CD14-positive monocyte (primary cell): ENCODE results near the gene KCTD18. TPM values are rescaled to one million over a fixed set of nuclear protein-coding genes. Genes with fewer than 3 reads are reported as not detected.

ENCODE experiments used
- DNase-seq, 3 donors: peaks; one replicate each; pipeline ENCODE4 v3.0.0-alpha.2; 2011 to 2022
- H2AFZ ChIP-seq: 2 replicates; pipeline ENCODE4 v1.6.0; 2012; ENCODE audit warnings: mild to moderate bottlenecking, low read depth, low read length, inconsistent platforms; ENCODE audit not compliant: insufficient read depth, poor library complexity, severe bottlenecking
- H3K27ac ChIP-seq, 2 donors: 1 replicate in 1 of 2; 2 replicates in 1 of 2; pipeline ENCODE4 v1.5.1; 2012 to 2013; ENCODE audit warnings: low read length in 2 of 2, control low read depth in 1 of 2, inconsistent platforms in 1 of 2, low read depth in 1 of 2, mild to moderate bottlenecking in 1 of 2
- H3K27me3 ChIP-seq, 2 donors: one replicate each; pipeline versions ENCODE4 v1.6.0 to v1.6.1; 2011 to 2013; ENCODE audit warnings: low read length in 2 of 2; ENCODE audit not compliant: control insufficient read depth in 2 of 2, insufficient read depth in 2 of 2
- H3K36me3 ChIP-seq, 2 donors: replicated peaks in 1 of 2; 1 replicate in 1 of 2; 2 replicates in 1 of 2; pipeline versions ENCODE4 v1.5.1 to v1.6.1; 2012 to 2013; ENCODE audit warnings: low read length in 2 of 2, control low read depth in 1 of 2, inconsistent platforms in 1 of 2, mild to moderate bottlenecking in 1 of 2; ENCODE audit not compliant: insufficient read depth in 2 of 2, control insufficient read depth in 1 of 2
- H3K4me1 ChIP-seq, 2 donors: 1 replicate in 1 of 2; 2 replicates in 1 of 2; pipeline versions ENCODE4 v1.5.1 to v1.6.1; 2012 to 2013; ENCODE audit warnings: low read length in 2 of 2, control low read depth in 1 of 2, inconsistent platforms in 1 of 2, mild to moderate bottlenecking in 1 of 2, moderate library complexity in 1 of 2; ENCODE audit not compliant: insufficient read depth in 2 of 2, control insufficient read depth in 1 of 2
- H3K4me2 ChIP-seq: replicated peaks from 2 replicates; pipeline ENCODE3; 2012; ENCODE audit warnings: low read length, moderate library complexity, mild to moderate bottlenecking; ENCODE audit not compliant: poor library complexity, severe bottlenecking; ENCODE audit errors: extremely low read depth
- H3K4me3 ChIP-seq, 3 experiments: fragments of 200-600 bp in 1 of 3; sonication (generic) in 1 of 3; replicated peaks in 1 of 3; 1 replicate in 2 of 3; 2 replicates in 1 of 3; pipeline ENCODE4 v1.5.1; 2011 to 2013; ENCODE audit warnings: low read length in 3 of 3, mild to moderate bottlenecking in 3 of 3, control low read depth in 2 of 3, low read depth in 2 of 3, inconsistent platforms in 1 of 3, moderate library complexity in 1 of 3
- H3K79me2 ChIP-seq: 2 replicates; pipeline ENCODE4 v1.6.0; 2012; ENCODE audit warnings: mild to moderate bottlenecking, control low read depth, inconsistent platforms, low read length, moderate library complexity; ENCODE audit not compliant: insufficient read depth
- H3K9ac ChIP-seq: 2 replicates; pipeline ENCODE4 v1.6.0; 2017; ENCODE audit warnings: low read length, mild to moderate bottlenecking; ENCODE audit not compliant: insufficient read depth, poor library complexity, severe bottlenecking
- H3K9me3 ChIP-seq, 2 donors: replicated peaks in 1 of 2; 1 replicate in 1 of 2; 2 replicates in 1 of 2; pipeline versions ENCODE4 v1.5.1 to v1.6.1; 2012 to 2013; ENCODE audit warnings: low read length in 2 of 2, control low read depth in 1 of 2; ENCODE audit not compliant: control insufficient read depth in 1 of 2, insufficient read depth in 1 of 2
- H4K20me1 ChIP-seq: 2 replicates; pipeline ENCODE4 v1.6.0; 2012; ENCODE audit warnings: mild to moderate bottlenecking, low read length, control low read depth, moderate library complexity; ENCODE audit not compliant: insufficient read depth
- H3K27ac Mint-ChIP-seq, 7 donors: one replicate each; pipeline ENCODE4 v1.8.0; 2020; ENCODE audit warnings: mild to moderate bottlenecking in 7 of 7, mixed read lengths in 7 of 7, moderate library complexity in 6 of 7, inconsistent platforms in 2 of 7
- H3K27me3 Mint-ChIP-seq, 3 donors: one replicate each; pipeline ENCODE4 v1.8.0; 2021 to 2022; ENCODE audit warnings: low read depth in 3 of 3, mild to moderate bottlenecking in 3 of 3, mixed read lengths in 3 of 3, moderate library complexity in 3 of 3, inconsistent platforms in 1 of 3
- H3K36me3 Mint-ChIP-seq, 2 donors: one replicate each; pipeline ENCODE4 v1.8.0; 2020; ENCODE audit warnings: mixed read lengths in 2 of 2, inconsistent platforms in 1 of 2, mild to moderate bottlenecking in 1 of 2
- H3K4me1 Mint-ChIP-seq: one replicate; pipeline ENCODE4 v1.8.0; 2020; ENCODE audit warnings: mild to moderate bottlenecking, mixed read lengths
- H3K4me3 Mint-ChIP-seq, 2 donors: one replicate each; pipeline ENCODE4 v1.8.0; 2020; ENCODE audit warnings: mild to moderate bottlenecking in 2 of 2, mixed read lengths in 2 of 2, moderate library complexity in 1 of 2
- H3K9me3 Mint-ChIP-seq, 7 donors: one replicate each; pipeline ENCODE4 v1.8.0; 2020 to 2022; ENCODE audit warnings: mixed read lengths in 7 of 7, mild to moderate bottlenecking in 6 of 7, moderate library complexity in 6 of 7, inconsistent platforms in 2 of 7
- CTCF ChIP-seq: fragments of 200-600 bp; IDR thresholded peaks from one replicate; pipeline ENCODE4 v1.8.0; 2022; ENCODE audit warnings: antibody characterized with exemption, mild to moderate bottlenecking
- WGBS: methylation state at CpG from one replicate; pipeline ENCODE4 v1.1.5; 2013; ENCODE audit warnings: missing lambda C conversion rate; ENCODE audit not compliant: insufficient coverage; 5-methylcytosine and 5-hydroxymethylcytosine counted together
- intact Hi-C, 2 donors: fragments of 100-400 bp; cut with micrococcal nuclease; formaldehyde crosslinking; loops; one replicate each; pipeline versions ENCODE4 v1.15.0 to v1.15.1; 2023
- polyA plus RNA-seq, 3 donors: library from polyadenylated mRNA; depleted of rRNA in 1 of 3; unstranded in 2 of 3; stranded (reverse) in 1 of 3; fragments of 300-500 nt in 2 of 3; fragments of >200 nt in 1 of 3; fragmentation: Illumina TruSeq in 2 of 3; gene quantifications; 1 replicate in 2 of 3; 2 replicates in 1 of 3; pipeline ENCODE4 v1.2.3, GENCODE V29; 2012 to 2021

KCTD18 gene
- polyA plus RNA-seq, 3 donors, result 9.7 to 14.6 (median 11.8) TPM

- Histone ChIP-seq H3K36me3 (no peaks in the 10 kb centered on the region), H3K27ac (no peak overlapping the region), H3K4me2 (no peak overlapping the region), H4K20me1 (no peaks in the 10 kb centered on the region), H3K79me2 (no peaks in the 10 kb centered on the region), H3K9ac (no peak overlapping the region), H3K4me1 (peaks cover 17 to 31% of the 10 kb centered on the region in 2 donors), H3K27me3 (no peaks in the 10 kb centered on the region), H3K9me3 (no peaks in the 10 kb centered on the region), H3K4me3 (no peak overlapping the region), H2AFZ (no peak overlapping the region)
- H3K4me1 Mint-ChIP-seq, result peaks cover 29% of the 10 kb centered on the region
- no peak for TF ChIP-seq CTCF
- H3K36me3 Mint-ChIP-seq, result peaks cover 0 to 3% of the 10 kb centered on the region in 2 donors
- H3K4me3 Mint-ChIP-seq, result no peak overlapping the region
- intact Hi-C loops, result no loop called here
- peaks cover 0 to 3% (median 0%) of the 10 kb centered on the region in 7 donors for H3K9me3 Mint-ChIP-seq
- peak in 2 of 3 donors; percentile 6 to 7 for DNase-seq
- no peak overlapping the region for H3K27ac Mint-ChIP-seq
- no CpG with 5 or more reads among the region's 2 CpGs for WGBS
- H3K27me3 Mint-ChIP-seq, result no peaks in the 10 kb centered on the region
Observed at GRCh38 chr2:200450288-200450687, 59.6 kb downstream of the KCTD18 start.

- Histone ChIP-seq H4K20me1 (no peaks in the 10 kb centered on the region), H3K27me3 (no peaks in the 10 kb centered on the region), H3K4me1 (peaks cover 15 to 27% of the 10 kb centered on the region in 2 donors), H3K4me3 (no peak overlapping the region), H3K9ac (no peak overlapping the region), H2AFZ (no peak overlapping the region), H3K9me3 (no peaks in the 10 kb centered on the region), H3K36me3 (no peaks in the 10 kb centered on the region), H3K27ac (no peak overlapping the region), H3K4me2 (no peak overlapping the region), H3K79me2 (no peaks in the 10 kb centered on the region)
- 71% methylated on average over 2 of the region's 4 CpGs for WGBS
- Mint-ChIP-seq H3K9me3 (peaks cover 0 to 3% (median 0%) of the 10 kb centered on the region in 7 donors), H3K27ac (no peak overlapping the region), H3K27me3 (no peaks in the 10 kb centered on the region), H3K4me3 (no peak overlapping the region), H3K4me1 (peaks cover 25% of the 10 kb centered on the region), H3K36me3 (peaks cover 0 to 3% of the 10 kb centered on the region in 2 donors)
- intact Hi-C loops, result no loop called here
- no peak for DNase-seq
- no peak for TF ChIP-seq CTCF
Observed at GRCh38 chr2:200449149-200449548, 60.7 kb downstream of the KCTD18 start.
